GM19043 (cell line): Measurements from ENCODE around the gene EPN3.

ENCODE experiments used
- ATAC-seq: cut with Tn5 transposase; IDR thresholded peaks from one replicate; pipeline ENCODE4 v1.9.1; 2021; ENCODE audit warnings: low read depth; ENCODE audit not compliant: unreplicated experiment

The EPN3 gene

DNA sequence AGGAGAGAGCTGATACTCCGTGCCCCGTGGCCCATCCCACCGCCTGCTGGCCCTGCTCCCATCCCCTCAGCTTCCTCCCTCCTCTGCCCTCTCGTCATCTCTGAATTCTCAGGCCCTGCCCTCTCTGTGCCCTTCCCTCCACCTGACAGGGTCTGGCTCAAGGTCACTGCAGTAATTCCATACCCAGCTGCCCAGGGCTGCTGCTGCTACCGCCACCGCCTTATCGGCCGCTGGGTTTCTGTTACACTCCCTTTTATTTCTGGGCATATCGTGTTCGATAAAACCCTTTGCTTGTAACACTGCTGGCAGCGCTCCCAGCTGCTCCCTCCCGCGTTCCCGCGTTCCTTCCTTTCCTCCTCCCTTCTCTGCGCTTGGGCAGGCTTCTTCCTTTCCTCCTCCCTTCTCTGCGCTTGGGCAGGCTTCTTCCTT lies 1.2 kb downstream of the EPN3 start:
- ATAC-seq = no peak

DNA sequence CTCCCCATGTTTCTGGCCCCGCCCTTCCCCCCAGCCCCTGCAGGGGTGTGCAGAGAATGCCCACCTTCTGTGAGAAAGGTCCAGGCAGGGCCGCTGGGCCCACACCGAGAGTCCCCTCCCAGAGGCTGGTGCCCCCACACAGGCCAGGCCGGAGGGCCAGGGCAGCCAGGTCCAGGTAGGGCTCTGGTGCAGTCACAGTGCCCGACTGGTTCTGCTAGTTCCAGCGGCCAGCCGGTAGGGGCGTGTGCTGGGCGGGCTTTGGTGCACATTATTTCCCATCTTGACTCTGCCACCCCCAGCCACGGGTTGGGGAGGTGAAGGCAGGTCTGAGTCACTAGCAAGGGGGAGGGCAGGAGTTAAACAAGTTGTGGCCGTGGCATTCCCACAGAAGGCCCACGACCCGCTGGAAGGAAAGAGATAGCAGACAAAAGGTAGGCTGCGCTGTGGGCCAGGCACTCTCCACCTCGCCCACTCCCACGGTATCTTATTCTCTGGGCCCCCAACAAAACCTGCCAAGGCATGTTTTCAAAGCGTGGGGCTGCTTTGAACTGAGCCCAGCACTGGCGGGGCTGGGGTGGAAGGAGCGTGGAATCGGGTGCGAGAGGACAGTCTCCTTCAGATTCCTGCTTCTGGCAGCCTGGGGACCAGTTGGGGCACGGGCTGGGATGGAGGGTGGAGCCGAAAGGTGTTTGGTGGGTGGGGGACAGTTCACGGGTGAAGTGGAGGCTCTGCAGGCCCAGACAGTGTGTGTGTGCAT lies 1.9 kb downstream of the EPN3 start:
- ATAC-seq = no peak

DNA sequence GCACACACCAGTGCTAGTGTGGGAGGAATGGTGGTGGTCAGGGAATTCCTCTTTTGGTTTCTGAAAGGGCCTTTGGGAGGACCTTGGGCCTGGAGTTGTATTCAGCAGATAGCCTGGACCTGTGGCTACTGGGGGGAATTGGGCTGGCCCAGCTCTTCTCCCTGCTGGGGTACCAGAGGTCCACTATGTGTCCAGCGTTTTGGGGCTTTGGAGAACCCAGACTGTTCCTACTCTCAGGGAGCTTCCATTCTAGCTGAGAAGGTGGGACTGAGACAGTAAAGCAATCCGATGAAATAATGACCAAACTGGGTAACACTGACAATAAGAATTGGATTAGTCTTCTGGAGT lies 2.4 kb downstream of the EPN3 start:
- ATAC-seq = no peak

GRCh38 chr17:50535407-50535806 lies 2.9 kb downstream of the EPN3 start:
- ATAC-seq = no peak

GRCh38 chr17:50536683-50537646 lies 4.4 kb downstream of the EPN3 start:
- no peak for ATAC-seq

DNA sequence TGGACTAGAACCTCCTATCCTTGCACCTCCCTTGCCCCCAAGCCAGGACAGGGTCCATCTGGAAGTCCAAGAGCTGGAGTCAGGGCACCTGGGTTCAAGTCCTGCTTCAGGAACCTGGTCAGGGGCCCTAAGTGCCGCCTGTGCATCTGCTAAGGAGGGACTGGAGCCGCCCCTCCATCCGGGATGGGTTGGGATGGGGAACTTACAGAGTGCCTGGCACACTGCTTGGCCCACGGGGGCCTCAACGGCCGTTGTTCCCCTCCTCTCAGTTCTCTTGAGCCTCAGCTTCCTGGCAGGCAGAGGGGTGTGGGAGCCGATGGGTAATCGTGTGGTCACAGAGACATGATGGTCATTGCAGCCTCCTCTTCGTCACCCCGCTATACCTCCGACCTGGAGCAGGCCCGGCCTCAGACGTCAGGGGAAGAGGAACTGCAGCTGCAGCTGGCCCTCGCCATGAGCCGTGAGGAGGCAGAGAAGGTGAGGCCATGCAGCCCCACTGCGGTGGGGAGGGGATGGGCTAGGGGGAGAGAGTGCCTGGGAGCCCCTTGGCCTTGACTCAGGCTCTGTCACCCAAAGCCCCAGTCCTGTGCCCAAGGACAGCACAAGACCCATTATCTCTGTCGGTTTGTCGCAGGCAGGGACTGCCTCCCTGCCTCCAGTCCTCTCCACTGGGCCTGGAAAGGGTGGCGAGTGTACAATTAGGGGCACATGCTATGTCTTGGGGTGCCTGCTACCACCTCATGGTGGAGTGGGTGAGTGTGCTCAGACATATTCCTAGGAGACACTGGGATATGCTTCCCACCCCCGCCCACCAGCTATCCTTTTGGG lies 5.4 kb downstream of the EPN3 start:
- ATAC-seq = no peak

DNA sequence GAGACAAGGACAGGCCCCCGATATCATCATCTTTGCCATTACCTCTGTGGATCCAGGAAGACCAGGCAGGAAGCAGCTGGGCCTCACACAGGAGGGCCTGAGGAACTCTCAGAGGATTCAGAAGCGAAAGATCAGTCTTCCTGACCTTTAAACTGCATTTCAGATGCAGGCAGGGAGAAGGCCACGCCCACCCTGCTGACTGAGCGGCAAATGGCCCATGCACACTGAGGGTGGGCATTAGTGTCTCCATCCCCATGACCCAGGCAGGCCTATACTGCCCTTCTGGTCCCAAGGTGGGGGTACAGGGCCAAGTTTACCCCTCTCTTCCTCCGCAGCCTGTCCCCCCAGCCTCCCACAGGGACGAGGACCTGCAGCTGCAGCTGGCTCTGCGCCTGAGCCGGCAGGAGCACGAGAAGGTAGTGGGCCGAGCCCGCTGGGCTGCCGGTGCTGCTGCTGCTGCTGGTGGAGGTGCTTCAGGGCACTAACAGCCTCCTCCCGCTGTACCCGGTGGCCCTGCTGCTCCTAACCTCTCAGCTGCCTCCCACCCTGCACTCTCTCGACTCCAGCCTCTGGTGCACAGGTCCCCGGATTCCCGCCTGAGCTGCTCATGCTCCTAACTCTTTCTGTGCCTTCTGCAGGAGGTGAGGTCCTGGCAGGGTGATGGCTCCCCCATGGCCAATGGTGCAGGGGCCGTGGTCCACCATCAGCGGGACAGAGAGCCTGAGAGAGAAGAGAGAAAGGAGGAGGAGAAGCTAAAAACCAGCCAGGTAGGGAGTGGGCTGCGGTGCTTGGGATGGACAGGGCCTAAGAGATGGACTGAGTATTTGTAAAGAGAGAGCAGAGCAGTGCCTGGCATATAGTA lies 6.2 kb downstream of the EPN3 start:
- ATAC-seq = no peak

GRCh38 chr17:50539762-50540559 lies 7.4 kb downstream of the EPN3 start:
- no peak for ATAC-seq

DNA sequence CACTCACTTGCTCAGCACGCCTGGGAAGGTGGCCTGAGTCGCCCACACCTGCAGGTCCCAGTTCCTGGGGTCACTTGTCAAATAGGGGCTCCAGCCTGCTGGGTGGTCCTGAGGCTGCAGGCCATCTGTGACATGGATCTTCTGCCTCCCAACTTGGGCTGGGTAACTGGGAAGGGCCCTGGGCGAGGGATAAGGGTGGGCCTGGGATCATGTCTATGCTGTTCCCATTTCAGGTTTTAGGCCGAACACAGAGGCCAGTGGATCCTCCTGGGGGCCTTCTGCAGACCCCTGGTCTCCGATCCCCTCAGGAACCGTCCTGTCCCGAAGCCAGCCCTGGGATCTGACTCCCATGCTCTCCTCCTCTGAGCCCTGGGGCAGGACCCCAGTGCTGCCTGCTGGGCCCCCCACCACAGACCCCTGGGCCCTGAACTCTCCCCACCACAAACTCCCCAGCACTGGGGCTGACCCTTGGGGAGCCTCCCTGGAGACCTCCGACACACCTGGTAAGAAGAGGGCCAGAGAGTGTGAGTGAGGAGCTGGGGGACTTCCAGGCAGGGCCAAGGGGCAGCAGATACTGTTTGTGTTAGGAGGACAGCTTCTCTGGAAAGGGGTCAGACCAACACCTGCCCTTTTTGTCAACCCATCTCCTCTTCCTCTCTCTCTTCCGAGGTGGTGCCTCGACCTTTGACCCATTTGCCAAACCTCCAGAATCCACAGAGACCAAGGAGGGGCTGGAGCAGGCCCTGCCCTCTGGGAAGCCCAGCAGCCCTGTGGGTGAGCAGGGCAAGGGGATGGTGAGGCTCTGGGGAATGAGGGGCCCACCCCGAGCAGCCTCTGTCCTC lies 8.2 kb downstream of the EPN3 start:
- ATAC-seq = no peak

- ATAC-seq = no peak
These were observed 8.8 kb downstream of the EPN3 start for GRCh38 chr17:50541402-50541715.

DNA sequence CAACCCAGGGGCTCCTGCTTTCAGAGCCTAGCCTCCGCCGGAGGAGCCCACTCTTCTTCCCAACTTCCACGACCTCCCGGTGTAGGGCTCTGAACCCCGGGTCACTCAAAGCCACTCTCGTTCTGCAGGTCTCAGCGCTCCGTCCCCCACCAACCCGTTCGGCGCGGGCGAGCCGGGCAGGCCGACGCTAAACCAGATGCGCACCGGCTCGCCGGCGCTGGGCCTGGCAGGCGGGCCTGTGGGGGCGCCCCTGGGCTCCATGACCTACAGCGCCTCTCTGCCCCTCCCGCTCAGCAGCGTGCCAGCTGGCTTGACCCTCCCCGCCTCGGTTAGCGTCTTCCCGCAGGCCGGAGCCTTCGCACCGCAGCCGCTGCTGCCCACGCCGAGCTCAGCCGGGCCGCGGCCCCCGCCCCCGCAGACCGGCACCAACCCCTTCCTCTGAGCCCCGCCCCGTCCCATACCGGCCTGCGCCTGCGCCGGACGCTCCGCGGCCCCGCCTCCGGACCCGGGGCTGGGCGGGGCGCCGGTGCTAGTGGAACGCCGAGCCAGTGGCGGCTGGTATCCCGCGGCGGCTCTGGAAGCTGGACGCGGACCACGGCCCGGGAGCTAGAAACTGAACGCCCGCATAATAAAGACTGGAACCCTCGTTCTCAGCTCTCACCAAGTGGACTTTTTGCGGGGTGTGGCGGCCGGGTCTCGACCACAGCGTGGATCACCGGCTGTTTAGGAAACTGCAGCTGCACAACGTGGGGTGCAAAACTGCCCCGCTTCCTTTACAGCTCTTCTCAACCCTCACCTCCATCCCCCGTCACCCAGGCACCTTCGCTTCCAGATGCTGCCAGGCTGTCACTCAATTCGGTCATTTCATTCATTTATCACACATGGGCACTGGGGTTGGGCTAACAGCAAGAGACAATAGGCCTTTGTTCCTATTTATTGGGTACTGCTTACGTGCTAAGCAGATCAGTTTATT lies 9.5 kb downstream of the EPN3 start:
- peak; percentile 71 for ATAC-seq

- no peak for ATAC-seq
These were observed 10.6 kb downstream of the EPN3 start for GRCh38 chr17:50542795-50543774.

GRCh38 chr17:50544516-50544915 lies 12.0 kb downstream of the EPN3 start:
- ATAC-seq = no peak

- no peak for ATAC-seq
These were observed 12.8 kb downstream of the EPN3 start for GRCh38 chr17:50545311-50545710.

- ATAC-seq = no peak
These were observed 14.1 kb downstream of the EPN3 start for GRCh38 chr17:50546701-50547034.

GRCh38 chr17:50547035-50547735 lies 14.7 kb downstream of the EPN3 start, which contains the start of gene SPATA20:
TSS of gene SPATA20 (plus strand) at chr17:50547174. CDS start at chr17:50547209, 35 bp downstream.
- ATAC-seq = peak; percentile 83
